Loucy (cell line): ENCODE measurements around the gene KRT222.

ENCODE experiments used
- H2AFZ ChIP-seq: fragments of 200-600 bp; sonication (generic); 2 replicates; pipeline ENCODE4 v1.6.0; 2016; ENCODE audit warnings: antibody characterized with exemption, mild to moderate bottlenecking, low read length, moderate library complexity
- H3F3A ChIP-seq: fragments of 200-600 bp; 2 replicates; pipeline ENCODE4 v1.6.0; 2016; ENCODE audit warnings: antibody characterized with exemption, low read depth, mild to moderate bottlenecking
- H3K27me3 ChIP-seq: fragments of 200-600 bp; sonication (generic); 2 replicates; pipeline ENCODE4 v1.6.1; 2014; ENCODE audit warnings: low read length, mild to moderate bottlenecking; ENCODE audit not compliant: insufficient read depth, poor library complexity, severe bottlenecking
- H3K36me3 ChIP-seq: fragments of 200-600 bp; sonication (generic); 2 replicates; pipeline ENCODE4 v1.6.1; 2016; ENCODE audit warnings: low read length; ENCODE audit not compliant: insufficient read depth
- H3K4me1 ChIP-seq: fragments of 200-600 bp; sonication (generic); 2 replicates; pipeline ENCODE4 v1.5.1; 2014; ENCODE audit warnings: low read length, mild to moderate bottlenecking; ENCODE audit not compliant: insufficient read depth, poor library complexity, severe bottlenecking
- H3K4me2 ChIP-seq: fragments of 200-600 bp; sonication (generic); 2 replicates; pipeline ENCODE4 v1.6.0; 2014; ENCODE audit warnings: antibody characterized with exemption, low read length, low read depth, mild to moderate bottlenecking; ENCODE audit not compliant: poor library complexity, severe bottlenecking
- H3K4me3 ChIP-seq: fragments of 200-600 bp; sonication (generic); 2 replicates; pipeline ENCODE4 v1.5.1; 2014; ENCODE audit warnings: low read length, mild to moderate bottlenecking, mixed read lengths; ENCODE audit not compliant: poor library complexity, severe bottlenecking
- H3K79me2 ChIP-seq: fragments of 200-600 bp; sonication (generic); 2 replicates; pipeline ENCODE4 v1.6.1; 2014; ENCODE audit warnings: low read length; ENCODE audit not compliant: insufficient read depth
- H3K9ac ChIP-seq: fragments of 200-600 bp; sonication (generic); 2 replicates; pipeline ENCODE4 v1.6.0; 2014; ENCODE audit warnings: mild to moderate bottlenecking, low read depth, low read length, moderate library complexity; ENCODE audit not compliant: poor library complexity, severe bottlenecking
- H3K9me2 ChIP-seq: fragments of 200-600 bp; sonication (generic); replicated peaks from 2 replicates; pipeline ENCODE4 v1.6.1; 2016; ENCODE audit warnings: low read depth, low read length, mixed read lengths
- H3K9me3 ChIP-seq: fragments of 200-600 bp; sonication (generic); 2 replicates; pipeline ENCODE4 v1.6.1; 2014; ENCODE audit warnings: mild to moderate bottlenecking, antibody characterized with exemption, low read length, low read depth; ENCODE audit not compliant: insufficient read depth
- H4K20me1 ChIP-seq: fragments of 200-600 bp; sonication (generic); 2 replicates; pipeline ENCODE4 v1.6.0; 2014; ENCODE audit warnings: antibody characterized with exemption, low read length, mild to moderate bottlenecking; ENCODE audit not compliant: insufficient read depth, poor library complexity, severe bottlenecking
- CTCF ChIP-seq: fragments of 200-600 bp; sonication (generic); conservative IDR thresholded peaks from 2 replicates; pipeline ENCODE4 v1.5.1; 2014; ENCODE audit warnings: mild to moderate bottlenecking, antibody characterized with exemption, low read length
- EZH2phosphoT487 ChIP-seq: fragments of 200-600 bp; IDR thresholded peaks from 2 replicates; pipeline ENCODE4 v1.6.1; 2018; ENCODE audit warnings: antibody characterized with exemption, mild to moderate bottlenecking, moderate library complexity, borderline replicate concordance

KRT222 gene

DNA sequence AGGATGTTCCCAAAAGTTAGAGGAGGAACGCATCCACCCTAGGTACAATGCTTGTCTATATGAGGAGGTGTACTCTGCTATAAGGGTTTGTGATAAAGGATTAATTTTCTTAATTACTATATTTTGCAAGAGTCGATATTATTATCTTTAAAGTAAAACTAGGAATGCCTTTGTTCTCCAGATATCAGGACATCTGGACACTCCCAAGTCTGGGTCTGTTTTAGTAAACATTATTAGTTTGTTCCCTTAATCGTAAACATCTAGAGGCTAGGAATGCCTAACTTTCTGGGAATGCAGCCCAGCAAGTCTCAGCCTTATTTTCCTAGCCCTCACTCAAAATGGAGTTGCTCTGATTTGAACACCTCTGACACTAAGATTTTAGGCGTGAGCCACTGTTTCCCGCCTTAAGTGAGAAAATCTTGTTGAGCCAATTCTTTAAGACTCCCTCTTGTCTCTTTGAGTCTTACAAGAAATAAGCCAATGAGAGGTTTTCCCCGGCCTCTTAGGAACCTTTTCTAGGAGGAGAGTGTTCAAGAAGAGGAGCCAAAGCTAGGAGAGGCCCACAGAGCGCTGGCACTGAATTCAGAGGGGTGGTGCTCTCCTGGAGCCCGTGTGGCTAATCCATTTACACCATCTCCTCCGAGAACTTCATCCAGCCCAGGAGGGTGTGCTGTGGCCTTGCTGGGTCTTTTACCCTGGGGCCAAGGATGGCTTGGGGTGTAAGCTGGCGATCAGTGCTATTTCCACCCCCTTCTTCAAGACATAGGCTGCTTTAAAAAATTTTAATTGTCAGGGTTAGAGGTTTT lies 58.2 kb downstream of the KRT222 start:
- H4K20me1 ChIP-seq, result no peaks in the 10 kb centered on the region
- no peaks in the 10 kb centered on the region for H3K79me2 ChIP-seq
- H3K4me3 ChIP-seq, result no peak overlapping the region
- H3K36me3 ChIP-seq, result no peaks in the 10 kb centered on the region
- H3K9me3 ChIP-seq, result no peaks in the 10 kb centered on the region
- no peak overlapping the region for H2AFZ ChIP-seq
- no peaks in the 10 kb centered on the region for H3F3A ChIP-seq
- TF ChIP-seq CTCF (no peak), EZH2phosphoT487 (no peak)
- H3K4me1 ChIP-seq, result no peaks in the 10 kb centered on the region
- H3K9ac ChIP-seq, result no peak overlapping the region
- no peaks in the 10 kb centered on the region for H3K27me3 ChIP-seq
- H3K9me2 ChIP-seq, result no peaks in the 10 kb centered on the region
- H3K4me2 ChIP-seq, result no peak overlapping the region

GRCh38 chr17:40605306-40605705 lies 59.7 kb downstream of the KRT222 start:
- Histone ChIP-seq H3K9ac (no peak overlapping the region), H2AFZ (no peak overlapping the region), H3K27me3 (no peaks in the 10 kb centered on the region), H3K4me2 (no peak overlapping the region), H3K9me2 (no peaks in the 10 kb centered on the region), H4K20me1 (no peaks in the 10 kb centered on the region), H3K4me1 (no peaks in the 10 kb centered on the region), H3F3A (no peaks in the 10 kb centered on the region), H3K4me3 (no peak overlapping the region), H3K79me2 (no peaks in the 10 kb centered on the region), H3K36me3 (no peaks in the 10 kb centered on the region), H3K9me3 (no peaks in the 10 kb centered on the region)
- TF ChIP-seq EZH2phosphoT487 (no peak), CTCF (no peak)
